Ishikawa (cell line): ENCODE measurements around the gene CRCP.

ENCODE experiments used
- CEBPB ChIP-seq: IDR thresholded peaks from 2 replicates; pipeline ENCODE4 v1.6.1; 2012
- CREB1 ChIP-seq: IDR thresholded peaks from 2 replicates; pipeline ENCODE4 v1.6.1; 2012; ENCODE audit warnings: low read depth
- EGR1 ChIP-seq: IDR thresholded peaks from 2 replicates; pipeline ENCODE4 v1.6.1; 2012
- EP300 ChIP-seq: IDR thresholded peaks from 2 replicates; pipeline ENCODE4 v1.6.1; 2012; ENCODE audit warnings: borderline replicate concordance
- FOXM1 ChIP-seq: IDR thresholded peaks from 2 replicates; pipeline ENCODE4 v1.6.1; 2012; ENCODE audit warnings: low read depth, borderline replicate concordance
- NFIC ChIP-seq: IDR thresholded peaks from 2 replicates; pipeline ENCODE4 v1.6.1; 2012
- RAD21 ChIP-seq: IDR thresholded peaks from 2 replicates; pipeline ENCODE4 v1.6.1; 2012; ENCODE audit warnings: low read depth
- REST ChIP-seq: IDR thresholded peaks from 2 replicates; pipeline ENCODE4 v1.6.1; 2012; ENCODE audit warnings: low read depth, mild to moderate bottlenecking
- TAF1 ChIP-seq: IDR thresholded peaks from 2 replicates; pipeline ENCODE4 v1.6.1; 2012; ENCODE audit warnings: low read depth, mild to moderate bottlenecking
- TCF12 ChIP-seq: IDR thresholded peaks from 2 replicates; pipeline ENCODE4 v1.6.1; 2012; ENCODE audit warnings: low read depth
- TEAD4 ChIP-seq: IDR thresholded peaks from 2 replicates; pipeline ENCODE4 v1.6.1; 2012
- USF1 ChIP-seq: IDR thresholded peaks from 2 replicates; pipeline ENCODE4 v1.6.1; 2012
- YY1 ChIP-seq: IDR thresholded peaks from 2 replicates; pipeline ENCODE4 v1.6.1; 2012; ENCODE audit warnings: low read depth
- ZBTB7A ChIP-seq: IDR thresholded peaks from 2 replicates; pipeline ENCODE4 v1.6.1; 2012; ENCODE audit warnings: low read depth
- TF ChIP-seq, protein P1 (sequence below): IDR thresholded peaks from 2 replicates; pipeline ENCODE4 v1.6.1; 2012

Gene CRCP

GRCh38 chr7:66092654-66093053, 22.0 kb upstream of the CRCP start:
- TF ChIP-seq CEBPB = no peak
- no peak for TF ChIP-seq YY1

DNA sequence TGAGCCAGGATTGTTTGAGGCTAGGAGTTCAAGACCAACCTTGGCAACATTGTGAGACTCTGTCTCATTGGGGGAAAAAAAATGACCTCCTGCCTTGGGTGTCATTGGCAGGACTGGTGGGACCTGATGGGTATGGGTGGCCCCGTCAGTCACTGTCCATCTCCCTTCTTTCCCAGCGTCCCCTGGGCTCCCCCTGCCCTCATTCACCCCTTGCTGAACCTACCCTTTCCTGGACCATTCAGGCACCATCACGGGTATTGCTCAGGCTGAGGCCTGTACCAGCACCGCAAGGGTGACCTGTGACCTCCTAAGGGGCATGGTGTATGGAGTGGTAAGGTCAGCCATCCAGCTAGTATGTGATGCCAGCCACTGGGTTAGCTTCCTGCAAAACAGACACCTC, 19.6 kb upstream of the CRCP start:
- TF ChIP-seq NFIC (no peak), ZBTB7A (no peak), FOXM1 (no peak), YY1 (no peak), CREB1 (no peak), TCF12 (no peak), USF1 (no peak), TEAD4 (no peak), CEBPB (no peak), RAD21 (no peak), TAF1 (no peak), REST (no peak), EGR1 (no peak), EP300 (no peak)
- TF ChIP-seq, protein P1, sequence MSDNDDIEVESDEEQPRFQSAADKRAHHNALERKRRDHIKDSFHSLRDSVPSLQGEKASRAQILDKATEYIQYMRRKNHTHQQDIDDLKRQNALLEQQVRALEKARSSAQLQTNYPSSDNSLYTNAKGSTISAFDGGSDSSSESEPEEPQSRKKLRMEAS = no peak

DNA sequence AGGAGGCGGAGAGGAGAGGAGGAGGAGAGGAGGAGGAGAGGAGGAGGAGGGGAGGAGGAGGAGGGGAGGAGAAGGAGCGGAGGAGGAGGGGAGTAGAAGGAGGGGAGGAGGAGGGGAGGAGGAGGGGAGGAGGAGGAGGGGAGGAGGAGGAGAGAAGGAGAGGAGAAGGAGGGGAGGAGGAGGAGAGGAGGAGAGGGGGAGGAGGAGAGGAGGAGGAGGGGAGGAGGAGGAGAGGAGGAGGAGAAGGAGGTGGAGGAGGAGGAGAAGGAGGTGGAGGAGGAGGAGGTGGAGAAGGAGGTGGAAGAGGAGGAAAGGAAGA, 15.5 kb upstream of the CRCP start:
- TF ChIP-seq REST (no peak), CEBPB (no peak), NFIC (no peak), FOXM1 (no peak), CREB1 (no peak), TEAD4 (no peak), TCF12 (no peak), YY1 (no peak), USF1 (no peak), RAD21 (no peak), EGR1 (no peak), EP300 (no peak), TAF1 (no peak), ZBTB7A (no peak)
- TF ChIP-seq, protein P1 = no peak

DNA sequence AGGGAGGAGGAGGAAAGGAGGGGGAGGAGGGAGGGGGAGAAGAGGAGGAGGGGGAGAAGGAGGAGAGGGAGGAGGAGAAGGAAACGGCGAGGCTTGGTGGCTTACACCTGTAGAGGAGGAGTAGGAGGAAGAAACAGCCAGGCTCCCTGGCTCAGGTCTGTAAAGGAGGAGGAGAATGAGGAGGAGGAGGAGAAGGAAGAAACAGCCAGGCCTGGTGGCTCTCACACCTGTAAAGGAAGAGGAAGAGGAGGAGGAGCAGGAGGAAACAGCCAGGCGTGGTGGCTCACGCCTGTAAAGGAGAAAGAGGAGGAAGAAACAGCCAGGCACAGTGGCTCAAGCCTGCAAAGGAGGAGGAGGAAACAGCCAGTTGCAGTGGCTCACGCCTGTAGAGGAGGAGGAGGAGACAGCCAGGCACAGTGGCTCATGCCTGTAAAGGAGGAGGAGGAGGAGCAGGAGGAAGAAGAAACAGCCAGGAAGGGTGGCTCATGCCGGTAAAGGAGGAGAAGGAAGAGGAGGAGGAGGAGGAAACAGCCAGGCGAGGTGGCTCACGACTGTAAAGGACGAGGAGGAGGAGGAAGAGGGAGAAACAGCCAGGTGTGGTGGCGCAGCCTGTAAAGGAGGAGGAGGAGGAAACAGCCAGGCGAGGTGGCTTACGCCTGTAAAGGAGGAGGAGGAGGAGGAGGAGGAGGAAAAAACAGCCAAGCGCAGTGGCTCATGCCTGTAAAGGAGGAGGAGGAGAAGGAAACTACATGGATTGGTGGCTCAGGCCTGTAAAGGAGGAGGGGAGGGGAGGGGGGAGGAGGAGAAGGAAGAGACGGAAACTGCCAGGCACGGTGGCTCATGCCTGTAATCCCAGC, 14.9 kb upstream of the CRCP start:
- TF ChIP-seq NFIC = no peak
- no peak for TF ChIP-seq CEBPB
- 0 out of 2 replicates have a peak, but pooled peaks have one; percentile 45 for TF ChIP-seq YY1
- TF ChIP-seq, protein P1 = no peak
- no peak for TF ChIP-seq FOXM1
- no peak for TF ChIP-seq EGR1
- TF ChIP-seq RAD21 = no peak
- no peak for TF ChIP-seq TEAD4

DNA sequence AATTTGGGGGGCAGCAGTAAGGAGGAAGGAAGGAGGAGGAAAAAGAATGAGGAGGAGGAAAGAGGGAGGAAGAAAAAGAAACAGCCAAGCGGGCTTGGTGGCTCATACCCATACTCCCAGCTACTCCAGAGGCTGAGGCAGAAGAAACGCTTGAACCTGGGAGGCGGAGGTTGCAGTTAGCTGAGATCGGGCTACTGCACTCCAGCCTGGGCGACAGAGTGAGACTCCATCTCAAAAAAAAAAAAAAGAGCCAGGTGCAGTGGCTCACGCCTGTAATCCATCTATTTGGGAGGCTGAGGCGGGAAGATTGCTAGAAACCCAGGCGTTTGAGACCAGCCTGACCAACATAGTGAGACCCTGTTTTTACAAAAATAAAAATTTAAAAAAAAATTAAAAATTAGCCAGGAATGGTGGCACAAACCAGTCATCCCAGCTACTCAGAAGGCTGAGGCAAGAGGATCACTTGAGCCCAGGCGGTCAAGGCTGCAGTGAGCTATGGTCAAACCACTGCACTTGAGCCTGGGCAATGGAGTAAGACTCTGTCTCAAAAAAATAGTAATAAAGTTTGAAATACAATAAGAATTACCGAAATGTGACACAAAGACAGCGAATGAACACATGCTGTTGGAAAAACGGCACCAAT, 14.1 kb upstream of the CRCP start:
- no peak for TF ChIP-seq TCF12

DNA sequence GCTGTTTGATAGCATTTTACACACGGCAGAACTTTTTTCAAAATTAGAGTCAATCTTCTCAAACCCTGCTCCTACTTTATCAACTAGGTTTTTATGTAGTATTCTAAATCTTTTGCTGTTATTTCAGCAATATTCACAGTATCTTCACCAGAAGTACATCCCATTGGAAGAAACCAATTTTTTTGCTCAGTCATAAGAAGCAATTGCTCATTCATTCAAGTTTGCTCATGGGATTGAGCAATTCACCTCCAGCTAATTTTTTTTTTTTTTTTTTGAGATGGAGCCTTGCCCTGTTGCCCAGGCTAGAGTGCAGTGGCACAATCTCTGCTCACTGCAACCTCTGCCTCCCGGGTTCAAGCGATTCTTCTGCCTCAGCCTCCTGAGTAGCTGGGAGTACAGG, 10.7 kb upstream of the CRCP start:
- 0 out of 2 replicates have a peak, but pooled peaks have one; percentile 25 for TF ChIP-seq CEBPB
